ENCODE results near the gene DTX2.
A peak's percentile ranks its signal among the peaks of the same experiment; 100 is the strongest.
"Not testable (repeated sequence)": the region's sequence is repeated elsewhere in the genome, so short reads cannot be mapped to it uniquely, and the experiment has no call there.

DTX2 gene

GRCh38 chr7:76512941-76513816, 51.7 kb downstream of the DTX2 start:
- peaks cover 9 to 10% of the 10 kb centered on the region in 2 donors for H3K4me1 ChIP-seq (ENCODE audit: control insufficient read depth in 1 of 2, insufficient read depth in 2 of 2, low read length in 2 of 2)
- no peak overlapping the region for H3K4me3 ChIP-seq (ENCODE audit: low read depth in 1 of 2, low read length in 2 of 2)
- no peaks in the 10 kb centered on the region for H3K27me3 ChIP-seq (ENCODE audit: control insufficient read depth in 1 of 2, insufficient read depth in 2 of 2, low read length in 2 of 2)
- H3K27ac ChIP-seq (ENCODE audit: low read depth, low read length) = no peak overlapping the region
- H3K9ac ChIP-seq (ENCODE audit: low read depth in 1 of 2, low read length in 2 of 2) = peak overlapping the region in 1 of 2 donors; percentile 38
- no peaks in the 10 kb centered on the region for H3K36me3 ChIP-seq (ENCODE audit: control insufficient read depth in 1 of 2, insufficient read depth in 2 of 2, low read length in 2 of 2)
- no peaks in the 10 kb centered on the region for H3K9me3 ChIP-seq (ENCODE audit: control insufficient read depth in 1 of 2, low read length in 2 of 2)

GRCh38 chr7:76513817-76514799, 52.6 kb downstream of the DTX2 start:
- Histone ChIP-seq H3K4me3 (ENCODE audit: low read depth in 1 of 2, low read length in 2 of 2) (no peak overlapping the region), H3K27ac (ENCODE audit: low read depth, low read length) (no peak overlapping the region), H3K27me3 (ENCODE audit: control insufficient read depth in 1 of 2, insufficient read depth in 2 of 2, low read length in 2 of 2) (no peaks in the 10 kb centered on the region), H3K4me1 (ENCODE audit: control insufficient read depth in 1 of 2, insufficient read depth in 2 of 2, low read length in 2 of 2) (peaks cover 9 to 10% of the 10 kb centered on the region in 2 donors), H3K9ac (ENCODE audit: low read depth in 1 of 2, low read length in 2 of 2) (no peak overlapping the region), H3K36me3 (ENCODE audit: control insufficient read depth in 1 of 2, insufficient read depth in 2 of 2, low read length in 2 of 2) (no peaks in the 10 kb centered on the region), H3K9me3 (ENCODE audit: control insufficient read depth in 1 of 2, low read length in 2 of 2) (no peaks in the 10 kb centered on the region)

- H3K27me3 ChIP-seq (ENCODE audit: control insufficient read depth in 1 of 2, insufficient read depth in 2 of 2, low read length in 2 of 2) = no peaks in the 10 kb centered on the region
- H3K9ac ChIP-seq (ENCODE audit: low read depth in 1 of 2, low read length in 2 of 2) = no peak overlapping the region
- no peak overlapping the region for H3K4me3 ChIP-seq (ENCODE audit: low read depth in 1 of 2, low read length in 2 of 2)
- no peaks in the 10 kb centered on the region for H3K9me3 ChIP-seq (ENCODE audit: control insufficient read depth in 1 of 2, low read length in 2 of 2)
- no peaks in the 10 kb centered on the region for H3K36me3 ChIP-seq (ENCODE audit: control insufficient read depth in 1 of 2, insufficient read depth in 2 of 2, low read length in 2 of 2)
- H3K27ac ChIP-seq (ENCODE audit: low read depth, low read length) = no peak overlapping the region
- H3K4me1 ChIP-seq (ENCODE audit: control insufficient read depth in 1 of 2, insufficient read depth in 2 of 2, low read length in 2 of 2) = peaks cover 9 to 10% of the 10 kb centered on the region in 2 donors
Observed at GRCh38 chr7:76514926-76515771, 53.6 kb downstream of the DTX2 start.

DNA sequence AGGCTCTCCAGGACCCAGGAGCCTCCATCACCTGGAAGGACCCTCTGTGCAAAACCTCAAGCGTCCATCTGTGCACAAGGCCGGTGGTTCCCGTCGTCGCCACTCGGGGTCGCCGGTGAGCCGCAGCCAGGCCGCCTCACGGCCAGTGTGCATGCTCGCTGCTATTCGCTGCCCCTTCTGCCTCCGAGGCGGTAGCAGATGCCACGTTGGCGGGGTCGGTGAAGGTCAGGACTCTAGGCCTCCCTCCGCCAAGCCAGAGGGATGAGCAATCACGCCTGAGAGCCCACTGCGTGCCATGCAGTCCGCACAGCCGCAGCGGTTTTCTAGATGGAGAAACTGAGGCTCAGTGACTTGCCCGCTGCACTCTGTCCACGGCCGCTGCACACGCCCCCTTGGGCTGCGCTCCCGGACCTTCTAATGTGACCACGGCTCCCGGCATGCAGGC, 54.5 kb downstream of the DTX2 start:
- Histone ChIP-seq H3K9me3 (ENCODE audit: control insufficient read depth in 1 of 2, low read length in 2 of 2) (no peaks in the 10 kb centered on the region), H3K4me3 (ENCODE audit: low read depth in 1 of 2, low read length in 2 of 2) (no peak overlapping the region), H3K4me1 (ENCODE audit: control insufficient read depth in 1 of 2, insufficient read depth in 2 of 2, low read length in 2 of 2) (peaks cover 9 to 10% of the 10 kb centered on the region in 2 donors), H3K9ac (ENCODE audit: low read depth in 1 of 2, low read length in 2 of 2) (no peak overlapping the region), H3K36me3 (ENCODE audit: control insufficient read depth in 1 of 2, insufficient read depth in 2 of 2, low read length in 2 of 2) (no peaks in the 10 kb centered on the region), H3K27ac (ENCODE audit: low read depth, low read length) (no peak overlapping the region), H3K27me3 (ENCODE audit: control insufficient read depth in 1 of 2, insufficient read depth in 2 of 2, low read length in 2 of 2) (no peaks in the 10 kb centered on the region)

DNA sequence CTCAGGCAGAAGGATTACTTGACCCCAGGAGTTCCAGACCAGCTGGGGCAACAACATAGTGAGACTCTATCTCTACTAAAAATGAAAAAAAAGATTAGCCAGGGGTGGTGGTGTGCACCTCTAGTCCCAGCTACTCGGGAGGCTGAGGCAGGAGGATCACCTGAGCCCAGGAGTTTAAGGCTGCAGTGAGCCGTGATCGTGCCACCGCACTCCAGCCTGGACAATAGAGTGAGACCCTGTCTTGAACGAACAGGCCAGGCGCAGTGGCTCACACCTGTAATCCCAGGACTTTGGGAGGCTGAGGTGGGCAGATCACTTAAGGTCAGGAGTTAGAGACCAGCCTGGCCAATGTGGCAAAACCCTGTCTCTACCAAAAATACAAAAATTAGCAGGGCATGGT, 55.4 kb downstream of the DTX2 start:
- H3K27ac ChIP-seq (ENCODE audit: low read depth, low read length); H3K36me3 ChIP-seq (ENCODE audit: control insufficient read depth in 1 of 2, insufficient read depth in 2 of 2, low read length in 2 of 2); H3K4me1 ChIP-seq (ENCODE audit: control insufficient read depth in 1 of 2, insufficient read depth in 2 of 2, low read length in 2 of 2); H3K9me3 ChIP-seq (ENCODE audit: control insufficient read depth in 1 of 2, low read length in 2 of 2); H3K9ac ChIP-seq (ENCODE audit: low read depth in 1 of 2, low read length in 2 of 2); H3K27me3 ChIP-seq (ENCODE audit: control insufficient read depth in 1 of 2, insufficient read depth in 2 of 2, low read length in 2 of 2); H3K4me3 ChIP-seq (ENCODE audit: low read depth in 1 of 2, low read length in 2 of 2): not testable (repeated sequence)

GRCh38 chr7:76526183-76526582, 64.7 kb downstream of the DTX2 start:
- H3K36me3 ChIP-seq (ENCODE audit: control insufficient read depth in 1 of 2, insufficient read depth in 2 of 2, low read length in 2 of 2); H3K27ac ChIP-seq (ENCODE audit: low read depth, low read length); H3K9ac ChIP-seq (ENCODE audit: low read depth in 1 of 2, low read length in 2 of 2); H3K4me1 ChIP-seq (ENCODE audit: control insufficient read depth in 1 of 2, insufficient read depth in 2 of 2, low read length in 2 of 2); H3K27me3 ChIP-seq (ENCODE audit: control insufficient read depth in 1 of 2, insufficient read depth in 2 of 2, low read length in 2 of 2); H3K4me3 ChIP-seq (ENCODE audit: low read depth in 1 of 2, low read length in 2 of 2); H3K9me3 ChIP-seq (ENCODE audit: control insufficient read depth in 1 of 2, low read length in 2 of 2): not testable (repeated sequence)

GRCh38 chr7:76531643-76532042, 70.1 kb downstream of the DTX2 start:
- H3K4me1 ChIP-seq (ENCODE audit: control insufficient read depth in 1 of 2, insufficient read depth in 2 of 2, low read length in 2 of 2); H3K9me3 ChIP-seq (ENCODE audit: control insufficient read depth in 1 of 2, low read length in 2 of 2); H3K36me3 ChIP-seq (ENCODE audit: control insufficient read depth in 1 of 2, insufficient read depth in 2 of 2, low read length in 2 of 2); H3K27ac ChIP-seq (ENCODE audit: low read depth, low read length); H3K27me3 ChIP-seq (ENCODE audit: control insufficient read depth in 1 of 2, insufficient read depth in 2 of 2, low read length in 2 of 2); H3K4me3 ChIP-seq (ENCODE audit: low read depth in 1 of 2, low read length in 2 of 2); H3K9ac ChIP-seq (ENCODE audit: low read depth in 1 of 2, low read length in 2 of 2): not testable (repeated sequence)

- H3K27me3 ChIP-seq (ENCODE audit: control insufficient read depth in 1 of 2, insufficient read depth in 2 of 2, low read length in 2 of 2); H3K4me3 ChIP-seq (ENCODE audit: low read depth in 1 of 2, low read length in 2 of 2); H3K36me3 ChIP-seq (ENCODE audit: control insufficient read depth in 1 of 2, insufficient read depth in 2 of 2, low read length in 2 of 2); H3K27ac ChIP-seq (ENCODE audit: low read depth, low read length); H3K9me3 ChIP-seq (ENCODE audit: control insufficient read depth in 1 of 2, low read length in 2 of 2); H3K4me1 ChIP-seq (ENCODE audit: control insufficient read depth in 1 of 2, insufficient read depth in 2 of 2, low read length in 2 of 2); H3K9ac ChIP-seq (ENCODE audit: low read depth in 1 of 2, low read length in 2 of 2): not testable (repeated sequence)
Observed at GRCh38 chr7:76543197-76543596, 81.7 kb downstream of the DTX2 start, which contains the start of gene SPDYE16. TSS of gene SPDYE16 (minus strand) at chr7:76543297. CDS start at chr7:76541459, 1,838 bp downstream.

DNA sequence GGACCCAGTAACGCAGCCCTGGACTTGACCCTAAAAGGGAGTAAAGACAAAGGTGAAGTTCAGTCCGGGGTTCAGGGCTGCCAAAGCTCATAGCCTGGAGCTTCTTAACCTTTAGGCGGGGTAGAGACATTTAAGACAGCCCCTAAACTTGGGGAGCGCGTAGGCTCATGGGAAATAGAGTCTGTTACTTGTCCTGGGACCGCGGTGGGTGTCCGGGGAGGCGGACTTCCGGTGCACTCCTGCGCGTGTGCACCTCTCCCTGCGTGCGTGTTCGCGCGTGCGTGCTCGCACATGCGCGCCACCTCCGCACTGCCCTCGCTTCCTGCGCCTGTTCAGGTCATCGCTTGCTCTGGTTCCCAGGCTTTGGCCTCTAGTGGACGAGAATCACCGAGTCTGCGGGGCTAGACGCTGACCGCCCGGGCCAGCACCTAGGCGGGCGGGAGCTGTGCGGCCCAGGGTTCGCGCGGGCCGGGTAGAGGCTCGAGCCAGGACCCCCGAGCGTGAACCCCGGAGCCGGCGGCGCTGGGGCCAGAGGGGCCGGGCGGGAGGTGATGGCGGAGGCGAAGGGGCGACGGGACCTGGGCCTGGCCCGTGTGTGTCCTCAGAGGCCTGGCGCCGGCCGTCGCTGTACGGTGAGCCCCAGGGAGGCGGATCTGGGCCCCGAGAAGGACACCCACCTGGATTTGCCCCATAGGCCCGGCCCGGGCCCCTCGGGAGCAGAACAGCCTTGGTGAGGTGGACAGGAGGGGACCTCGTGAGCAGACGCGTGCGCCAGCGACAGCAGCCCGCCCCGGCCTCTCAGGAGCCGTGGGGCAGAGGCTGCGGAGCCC, 87.7 kb downstream of the DTX2 start:
- Histone ChIP-seq H3K9ac (ENCODE audit: low read depth in 1 of 2, low read length in 2 of 2) (peak overlapping the region; percentile 51 to 70), H3K27ac (ENCODE audit: low read depth, low read length) (peak overlapping the region; percentile 75), H3K4me3 (ENCODE audit: low read depth in 1 of 2, low read length in 2 of 2) (peak overlapping the region; percentile 63 to 67)
- H3K27me3 ChIP-seq (ENCODE audit: control insufficient read depth in 1 of 2, insufficient read depth in 2 of 2, low read length in 2 of 2); H3K9me3 ChIP-seq (ENCODE audit: control insufficient read depth in 1 of 2, low read length in 2 of 2); H3K4me1 ChIP-seq (ENCODE audit: control insufficient read depth in 1 of 2, insufficient read depth in 2 of 2, low read length in 2 of 2); H3K36me3 ChIP-seq (ENCODE audit: control insufficient read depth in 1 of 2, insufficient read depth in 2 of 2, low read length in 2 of 2): not testable (repeated sequence)
